IPS DF 19.7 (cell line): ENCODE measurements around the gene HABP4.
"Not testable (repeated sequence)": the region's sequence is repeated elsewhere in the genome, so short reads cannot be mapped to it uniquely, and the experiment has no call there.

ENCODE experiments used
- DNase-seq: peaks from one replicate; pipeline ENCODE4 v3.0.0-alpha.2; 2013; ENCODE audit warnings: low read depth, low spot score

The HABP4 gene

DNA sequence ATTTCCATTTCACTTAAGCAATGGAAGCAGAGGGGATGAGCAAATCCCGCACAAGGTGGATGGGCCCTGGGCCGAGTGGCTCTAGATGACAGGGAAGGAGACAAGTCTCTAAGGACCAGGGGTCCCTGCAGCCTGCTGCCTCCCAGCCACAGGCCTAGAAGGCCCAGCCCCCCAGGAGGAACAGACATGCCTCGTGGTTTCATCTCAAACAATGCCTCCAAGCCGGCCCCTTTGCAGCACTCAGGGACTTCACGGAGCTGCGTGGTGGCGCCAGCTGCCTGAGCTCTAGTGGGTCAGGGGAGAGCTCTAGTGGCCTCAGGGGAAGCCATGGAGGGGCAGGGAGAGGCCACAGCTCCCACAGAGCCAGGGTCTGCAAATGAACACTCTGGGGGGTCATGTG, 48.8 kb downstream of the HABP4 start:
- no peak for DNase-seq

DNA sequence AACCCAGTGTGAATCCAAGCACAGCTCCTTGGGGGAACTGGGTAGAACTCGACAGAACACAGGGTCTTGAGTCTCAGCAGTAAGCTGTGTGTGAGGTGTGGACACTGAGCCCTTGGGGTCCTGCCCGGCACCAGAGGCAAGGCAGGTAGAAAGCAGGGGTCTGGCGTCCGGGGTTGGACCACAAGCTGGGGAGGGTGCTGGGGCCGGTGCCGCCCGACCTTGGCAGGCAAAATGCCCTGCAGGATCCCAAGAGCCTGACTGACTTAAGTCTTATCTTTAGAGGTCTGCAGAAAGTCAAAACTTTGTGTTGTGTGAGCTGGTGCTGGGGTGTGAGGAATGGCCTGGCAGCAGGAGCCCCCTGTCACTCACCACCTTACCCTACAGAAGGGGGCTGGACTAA, 49.3 kb downstream of the HABP4 start:
- no peak for DNase-seq

DNA sequence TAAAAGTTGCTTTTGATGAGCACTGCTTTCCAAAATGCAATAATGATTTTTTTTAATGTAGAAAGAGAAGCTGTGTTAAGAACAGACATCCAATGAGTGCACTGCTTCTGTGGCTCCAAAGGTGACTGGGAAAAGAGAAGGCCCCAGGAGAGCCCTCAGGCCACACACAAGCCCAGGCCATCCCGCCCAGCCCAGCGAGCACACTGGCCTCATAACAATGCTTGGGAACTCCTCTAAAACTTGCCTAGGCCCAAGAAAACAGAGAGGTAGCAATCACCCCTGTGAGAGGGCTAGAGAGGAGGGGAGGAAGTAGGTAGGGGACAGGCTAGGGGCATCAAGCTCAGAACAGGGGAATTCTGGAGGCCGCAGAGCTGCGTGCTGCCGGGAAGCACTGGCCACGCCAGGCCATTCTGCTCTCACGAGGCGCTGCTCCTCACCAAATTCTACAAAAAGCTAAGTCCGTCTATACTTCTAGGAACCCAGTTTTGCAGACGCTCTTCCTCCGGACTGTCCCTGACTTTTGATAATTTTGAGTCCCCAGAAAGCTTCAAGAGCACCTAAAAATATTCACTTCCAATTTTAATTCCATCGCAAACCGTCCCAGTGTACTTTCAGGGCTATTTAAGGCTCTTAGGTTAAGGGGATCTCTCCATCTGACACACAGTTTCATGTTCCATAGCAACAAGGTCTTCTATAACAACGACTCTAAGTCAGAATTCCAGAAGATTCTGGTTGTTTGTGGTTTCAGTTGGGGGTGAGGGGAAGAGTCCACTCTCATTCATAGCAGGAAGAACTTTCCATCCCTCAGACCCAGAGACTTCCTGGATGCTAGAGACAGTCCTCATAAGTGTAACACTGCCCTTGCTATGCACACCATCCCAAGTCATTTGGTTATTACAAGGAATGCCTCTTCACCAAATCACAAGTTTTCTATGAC, 51.0 kb downstream of the HABP4 start:
- no peak for DNase-seq

DNA sequence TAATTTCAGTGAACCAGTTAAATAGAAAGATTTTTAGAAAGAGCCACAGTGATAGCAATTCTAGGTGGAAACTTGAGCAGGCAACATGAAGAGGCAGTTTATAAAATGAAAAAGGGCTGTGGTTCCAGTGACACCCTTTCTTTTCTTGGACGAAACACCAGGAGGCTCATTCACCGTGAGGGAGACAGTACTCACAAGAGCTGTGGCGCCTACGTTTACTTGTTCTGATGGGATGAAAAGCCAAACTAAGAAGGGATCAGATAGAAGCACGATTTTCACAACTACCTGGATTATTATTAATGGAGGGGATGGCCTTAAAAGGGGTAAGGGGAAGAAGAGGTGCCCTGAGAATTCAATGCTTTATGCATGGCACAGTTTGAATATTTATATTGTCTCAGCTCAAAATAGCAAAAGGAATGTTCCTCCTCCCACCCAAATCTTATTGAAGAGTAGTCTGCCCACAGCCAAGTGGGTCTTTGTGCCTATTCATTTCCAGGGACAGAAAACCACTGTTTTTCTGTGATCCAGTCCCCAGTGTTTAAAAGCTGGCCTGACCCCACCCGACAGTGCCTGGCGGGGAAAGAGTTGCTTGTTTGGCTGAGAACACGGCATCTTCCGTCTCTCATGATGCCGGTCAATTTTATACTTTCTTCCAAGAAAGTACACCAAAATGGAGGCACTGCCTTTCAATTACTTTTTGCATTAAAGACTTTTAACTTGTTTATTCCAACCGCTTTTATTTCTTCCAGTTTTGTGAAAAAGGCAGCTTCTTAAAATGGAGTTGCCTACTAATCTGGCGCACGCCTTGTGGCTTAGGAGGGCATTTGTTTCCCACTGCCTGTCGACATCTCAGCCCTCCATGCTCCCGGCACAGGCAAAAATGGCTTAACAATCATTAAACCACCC, 51.9 kb downstream of the HABP4 start:
- no peak for DNase-seq

DNA sequence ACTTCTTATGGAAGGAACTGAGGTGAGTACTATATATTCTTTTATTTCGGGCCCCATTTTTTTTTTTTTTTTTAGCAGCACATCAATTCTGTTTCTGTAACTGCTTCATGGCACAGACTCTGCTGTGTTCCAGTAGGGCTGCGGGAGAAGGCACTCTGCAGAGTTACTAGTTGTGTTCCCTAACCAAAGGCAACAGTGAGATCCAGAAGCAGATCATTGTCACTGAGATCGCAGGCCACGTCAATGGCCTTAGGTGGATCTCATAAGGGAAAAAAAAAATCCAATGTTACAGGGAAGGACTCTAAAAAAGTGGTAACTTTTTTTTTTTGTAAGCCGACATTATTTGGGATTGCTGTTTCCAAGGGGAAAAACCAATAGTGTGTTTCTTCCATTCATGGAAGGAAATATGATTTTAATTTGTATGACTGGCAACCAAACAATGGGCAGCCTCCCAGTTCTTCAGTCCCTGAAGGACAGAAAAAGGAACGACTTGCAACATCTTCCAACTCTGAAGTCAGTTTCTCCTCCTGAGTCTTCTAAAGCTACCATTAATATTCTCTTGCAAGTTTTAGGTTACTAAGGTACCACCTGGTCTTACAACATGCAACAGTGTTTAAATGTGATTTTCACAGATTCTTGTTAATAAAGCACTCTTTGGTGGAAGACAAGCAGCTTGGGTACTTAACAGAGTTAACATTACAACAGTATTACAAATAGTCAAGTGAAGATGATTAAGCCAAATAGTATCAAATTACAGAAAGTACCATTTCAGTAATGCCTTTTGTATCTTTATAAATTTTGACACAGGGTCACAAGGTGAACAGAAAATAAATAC, 52.8 kb downstream of the HABP4 start:
- no peak for DNase-seq

DNA sequence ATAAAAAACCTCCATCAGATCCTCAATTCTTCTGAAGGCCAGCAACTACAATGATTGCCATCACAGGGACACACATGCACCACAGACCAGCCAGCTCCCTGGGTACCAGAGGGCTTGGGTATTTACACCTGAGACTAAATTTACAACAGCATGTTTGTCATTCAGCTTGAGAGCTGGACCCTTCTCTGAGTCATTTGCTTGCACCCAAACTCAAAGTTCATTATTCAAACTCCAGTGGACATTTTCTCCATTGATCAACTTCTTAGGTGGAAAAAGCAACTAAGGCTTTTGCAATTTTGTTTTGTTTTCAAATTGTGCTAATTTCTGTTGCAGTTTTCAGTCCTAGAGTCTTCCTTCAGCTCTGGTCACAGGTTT, 53.4 kb downstream of the HABP4 start:
- not testable (repeated sequence) for DNase-seq

DNA sequence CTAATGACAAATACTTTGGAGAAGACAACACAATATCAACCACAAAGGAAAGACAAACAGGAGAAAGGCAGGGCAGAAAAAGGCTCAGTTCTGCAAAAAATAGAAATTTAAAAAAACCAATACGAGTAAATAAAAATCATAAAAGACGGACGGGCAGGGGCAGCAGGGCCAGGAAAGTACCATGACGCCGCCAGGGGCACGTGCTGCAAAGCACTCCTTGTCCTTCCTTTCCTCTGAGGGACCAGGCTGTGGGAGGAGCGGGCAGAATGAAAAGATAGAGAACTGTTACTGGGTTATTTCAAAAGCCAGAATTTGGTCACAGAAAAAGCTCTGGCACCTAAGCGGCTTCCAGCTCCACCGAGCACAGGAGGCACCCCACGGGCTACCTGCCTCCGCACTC, 53.9 kb downstream of the HABP4 start:
- no peak for DNase-seq

DNA sequence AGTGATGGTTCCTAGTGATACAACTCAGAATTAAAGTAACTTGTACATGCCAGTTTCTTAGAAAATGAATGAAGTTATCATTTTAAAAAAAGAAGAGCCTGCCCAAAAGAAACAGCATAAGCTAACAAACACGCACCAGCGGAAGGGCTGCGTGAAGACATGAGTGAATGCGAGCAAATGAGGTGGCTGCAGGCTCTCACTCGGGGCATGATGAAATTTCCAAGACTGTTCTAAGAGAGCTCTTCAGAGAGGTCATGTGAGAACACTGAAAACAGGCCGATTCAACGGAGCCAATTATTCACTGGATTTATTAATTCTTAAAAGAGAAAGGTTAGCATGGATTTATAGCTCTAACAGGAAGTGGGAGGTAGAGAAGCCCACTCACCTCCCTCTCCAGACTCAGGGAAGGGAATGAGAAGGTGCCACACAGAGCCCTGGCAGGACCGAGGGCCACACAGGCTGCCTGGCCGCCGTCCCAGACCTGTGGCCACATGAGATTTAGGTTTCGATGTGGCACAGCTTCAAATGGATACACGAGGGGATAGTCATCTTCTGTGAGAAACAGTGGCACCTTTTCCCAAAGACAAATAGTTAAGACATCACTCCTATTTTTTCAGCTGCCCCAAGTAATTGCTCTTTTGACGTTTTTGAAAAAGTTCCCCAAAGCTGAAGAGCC, 55.5 kb downstream of the HABP4 start:
- DNase-seq = no peak

DNA sequence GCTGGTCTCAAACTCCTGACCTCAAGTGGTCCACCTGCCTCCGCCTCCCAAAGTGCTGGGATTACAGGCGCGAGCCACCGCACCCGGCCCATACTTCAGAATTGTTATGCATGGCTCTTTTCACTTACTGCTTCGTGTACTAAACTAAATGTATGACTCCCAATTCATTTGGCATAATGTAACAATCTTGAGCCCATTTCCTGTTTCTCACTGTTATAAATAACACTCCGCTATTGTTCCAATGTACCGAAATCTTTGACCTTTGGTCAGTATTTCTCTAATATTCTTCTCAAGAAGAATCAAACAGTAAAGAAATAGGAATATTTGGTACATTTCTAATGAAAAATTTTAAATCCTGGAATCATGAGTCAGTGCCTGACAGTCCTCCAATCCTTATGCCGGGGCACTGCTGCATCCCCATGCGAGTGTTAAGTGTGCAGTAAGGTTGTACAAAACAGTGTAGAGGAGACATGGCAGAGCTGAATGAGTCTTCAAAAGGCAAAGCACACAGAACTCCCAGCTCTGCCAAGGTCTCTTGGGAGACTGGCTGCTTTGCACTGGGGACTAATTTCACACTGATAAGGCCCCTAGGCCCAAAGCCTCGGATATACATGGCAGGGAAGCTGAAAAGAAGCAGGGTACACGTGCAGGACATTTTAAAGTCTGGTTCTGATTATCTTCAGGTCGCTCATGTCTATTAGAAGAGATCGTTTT, 58.4 kb downstream of the HABP4 start:
- no peak for DNase-seq

DNA sequence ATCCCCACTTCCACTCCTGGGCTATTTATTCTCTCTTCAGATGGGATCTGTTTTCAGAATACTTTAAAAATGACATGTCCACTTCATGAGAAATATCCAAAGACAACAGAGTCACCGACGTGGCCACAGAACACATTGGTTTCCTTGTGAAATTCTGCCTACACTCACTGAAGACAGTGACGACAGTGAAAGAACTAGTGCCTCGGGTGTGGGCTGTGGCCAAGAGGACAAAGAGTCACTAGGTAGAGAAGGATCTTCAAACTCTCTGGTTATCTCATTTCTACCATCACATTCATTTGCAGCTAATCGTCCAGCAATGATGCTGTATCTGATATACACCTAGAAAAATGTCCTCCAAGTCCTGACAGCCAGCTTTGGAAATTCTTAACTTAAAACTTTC, 59.1 kb downstream of the HABP4 start:
- no peak for DNase-seq

DNA sequence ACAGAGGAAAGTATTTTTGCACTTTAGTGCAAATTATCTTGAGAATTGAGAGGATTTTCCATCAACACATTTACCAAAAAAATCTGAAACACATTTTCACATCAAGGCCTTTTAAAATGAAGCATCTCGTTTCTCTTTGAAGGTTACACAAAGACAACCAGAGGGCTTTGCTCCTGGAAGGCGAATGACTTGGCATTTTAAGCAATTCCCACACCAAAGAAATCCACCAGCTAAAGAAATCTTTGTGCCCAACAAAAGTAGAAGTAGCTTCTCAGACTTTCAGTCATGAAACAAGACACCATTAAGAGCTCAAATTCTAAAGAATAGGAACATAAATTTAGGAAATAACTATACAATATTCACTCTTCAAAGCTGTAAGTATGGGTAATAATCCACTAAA, 59.9 kb downstream of the HABP4 start:
- DNase-seq = no peak

DNA sequence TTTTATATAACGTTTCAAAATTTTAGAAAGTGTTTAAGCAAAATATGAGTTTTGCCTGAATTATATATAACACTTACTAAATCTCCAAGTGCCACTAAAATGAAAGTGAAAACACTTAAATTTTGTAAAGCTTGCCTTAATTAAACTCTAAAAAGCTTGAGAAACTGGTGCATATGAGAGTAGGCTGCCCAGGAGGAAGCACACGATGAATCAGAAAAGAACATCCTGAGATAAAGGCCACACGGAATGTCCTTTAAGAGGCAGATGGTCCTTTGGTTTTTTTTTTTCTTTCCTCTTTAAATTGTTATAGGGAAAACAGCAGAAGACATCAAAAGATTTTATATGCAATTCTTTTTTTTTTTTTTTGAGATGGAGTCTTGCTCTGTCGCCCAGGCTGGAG, 60.3 kb downstream of the HABP4 start:
- DNase-seq = no peak

DNA sequence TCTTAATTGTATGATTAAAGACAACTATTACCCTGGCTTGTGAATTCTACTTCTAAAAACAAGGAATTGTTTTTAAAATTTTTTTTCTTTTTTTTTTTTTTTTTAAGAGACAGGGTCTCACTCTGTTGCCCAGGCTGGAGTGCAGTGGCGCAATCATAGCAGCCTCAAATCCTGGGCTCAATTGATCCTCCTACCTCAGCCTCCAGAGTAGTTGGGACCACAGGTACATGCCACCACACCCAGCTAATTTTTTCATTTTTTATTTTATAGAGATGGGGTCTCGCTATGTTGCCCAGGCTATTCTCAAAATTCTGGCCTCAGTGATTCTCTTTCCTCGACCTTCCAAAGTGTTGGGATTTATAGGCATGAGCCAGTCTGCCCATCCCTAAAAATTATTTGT, 62.3 kb downstream of the HABP4 start:
- no peak for DNase-seq

DNA sequence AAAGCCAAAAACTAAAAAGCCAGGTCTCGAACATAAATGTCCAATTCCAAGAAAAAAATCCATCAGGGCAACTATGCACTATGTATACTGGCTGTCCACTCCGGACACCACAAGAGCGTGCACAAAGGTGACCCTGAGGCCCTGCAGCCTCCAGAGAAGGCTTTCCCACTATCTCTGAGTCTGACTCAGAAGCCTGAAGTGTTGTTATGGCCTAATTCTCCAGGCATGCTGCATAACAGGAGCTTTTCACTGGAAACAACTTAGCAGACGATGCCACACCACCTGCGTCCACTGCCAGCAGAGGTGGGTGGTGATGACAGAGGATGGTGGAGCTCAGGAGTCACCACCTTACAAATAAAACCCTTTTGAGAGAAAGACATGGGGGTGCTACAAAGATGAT, 63.7 kb downstream of the HABP4 start:
- no peak for DNase-seq

DNA sequence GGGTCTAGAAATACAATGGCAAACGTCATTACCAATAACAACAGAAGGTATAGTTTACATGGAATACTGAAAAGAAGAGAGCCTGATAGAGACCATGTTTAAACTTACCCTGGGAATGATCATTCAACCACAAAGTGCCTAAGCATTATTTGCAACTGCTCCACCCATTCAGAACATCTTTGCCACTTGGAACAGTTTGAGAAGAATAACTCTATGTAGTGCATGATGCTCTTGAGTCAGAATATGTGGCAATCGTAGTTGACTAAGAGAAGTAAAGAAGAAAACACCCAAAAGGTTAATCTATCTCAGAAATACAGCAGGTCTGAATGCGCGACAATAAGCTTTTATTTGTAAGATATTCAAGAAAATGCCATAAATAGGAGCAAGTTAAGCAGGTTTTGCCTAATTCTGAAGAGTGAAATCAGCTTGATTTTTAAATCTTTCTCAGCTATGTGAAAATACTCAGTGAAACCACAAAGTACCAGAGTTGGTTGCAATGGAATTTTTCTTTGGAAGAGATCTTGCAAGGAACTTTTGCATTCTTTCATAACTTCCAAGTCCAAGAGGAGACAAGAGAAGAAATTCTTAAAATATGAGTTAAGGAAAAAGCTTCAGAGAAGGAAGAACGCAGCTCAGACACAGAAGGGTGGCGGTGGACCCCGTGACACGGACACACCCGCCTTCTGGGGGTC, 64.3 kb downstream of the HABP4 start:
- no peak for DNase-seq

DNA sequence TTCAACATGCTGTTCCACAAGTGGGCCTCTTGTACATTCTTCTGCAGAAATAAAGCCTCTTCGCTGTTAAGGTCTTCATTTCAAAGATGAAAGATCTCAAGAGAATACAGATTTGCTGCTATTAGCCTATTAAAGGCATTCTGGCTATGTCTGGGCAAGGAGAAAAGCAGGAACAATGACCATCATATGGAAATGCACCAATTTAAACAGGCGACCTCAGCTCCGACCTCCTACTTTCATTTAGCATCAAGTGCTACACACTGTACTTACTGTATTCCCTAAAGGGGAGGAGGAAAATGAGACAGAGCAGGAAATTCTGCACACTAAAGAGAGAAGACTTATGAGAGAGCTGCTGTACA, 64.8 kb downstream of the HABP4 start:
- DNase-seq = no peak

DNA sequence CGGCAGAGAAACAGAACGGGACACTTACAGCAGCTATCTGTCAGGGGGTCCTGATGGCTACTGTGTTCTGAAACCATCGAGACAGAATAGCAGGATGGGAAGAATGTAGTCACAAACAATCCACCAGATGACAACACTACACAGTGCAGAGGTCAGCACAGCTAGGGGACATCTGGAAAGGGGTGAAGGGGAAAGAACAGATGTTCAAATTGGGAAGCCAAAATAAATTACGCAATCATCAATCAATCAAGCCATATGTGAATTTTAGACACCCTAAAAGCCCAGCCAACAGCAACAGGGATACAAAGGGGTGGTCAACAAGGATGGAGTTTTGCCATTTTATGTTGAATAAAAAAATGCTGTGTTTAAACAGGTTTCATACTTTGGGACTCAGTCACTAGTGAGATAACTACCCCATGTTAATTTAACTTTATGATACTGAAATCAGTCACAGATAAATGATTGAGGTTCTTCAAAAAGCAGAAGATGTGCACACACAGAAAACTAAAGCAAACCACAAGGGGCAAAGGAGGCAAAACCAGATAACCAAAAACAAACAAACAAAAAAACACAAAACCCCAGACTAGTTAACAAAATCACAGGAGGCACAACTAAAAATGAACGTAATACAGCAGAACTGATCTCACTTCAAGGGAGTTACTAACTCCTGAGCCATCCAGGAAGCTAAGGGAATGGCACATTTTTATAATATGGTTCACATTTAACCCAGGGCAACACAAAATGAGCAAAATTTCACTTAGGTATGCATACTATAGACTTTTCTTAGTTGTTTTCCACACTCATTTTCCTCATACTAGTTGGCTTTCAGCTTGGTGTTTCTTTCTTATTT, 65.9 kb downstream of the HABP4 start:
- DNase-seq = no peak

DNA sequence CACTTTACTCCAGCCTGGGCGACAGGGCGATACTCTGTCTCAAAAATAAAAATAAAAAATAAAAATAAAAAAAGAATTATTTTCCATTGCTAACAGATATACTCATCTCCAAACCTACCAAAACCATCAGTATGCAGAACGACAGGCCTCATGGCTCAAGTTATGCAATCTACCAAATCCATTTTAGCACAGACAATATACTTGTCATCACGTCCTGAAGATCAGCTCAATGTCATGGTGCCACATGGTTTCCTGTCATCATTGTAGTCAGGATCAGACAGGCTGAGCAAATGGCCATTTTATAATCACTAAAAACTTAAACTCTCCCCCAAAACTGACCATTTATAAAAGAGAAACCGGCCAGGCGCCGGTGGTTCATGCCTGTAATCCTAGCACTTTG, 69.1 kb downstream of the HABP4 start:
- DNase-seq = no peak

DNA sequence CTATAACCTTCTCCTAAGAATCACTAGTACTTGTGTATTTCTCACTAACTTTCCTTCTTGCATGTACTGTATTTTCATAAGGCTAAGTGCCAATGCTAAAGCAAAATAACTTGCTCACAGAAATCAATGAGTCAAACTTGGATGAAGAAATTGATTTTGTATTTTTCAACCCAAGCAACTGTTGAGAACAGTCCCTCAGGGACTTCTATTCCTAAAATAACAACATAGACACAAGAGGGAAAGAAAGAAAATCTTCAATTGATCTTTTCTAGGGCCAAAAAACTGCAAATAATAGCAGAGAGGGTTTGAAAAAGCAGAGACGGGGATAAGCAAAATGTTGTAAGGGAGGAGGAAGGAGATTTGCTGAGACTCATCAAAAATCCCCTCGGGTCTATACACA, 69.8 kb downstream of the HABP4 start:
- DNase-seq = no peak
